ENCODE results near the gene MRPL20. TPM values are rescaled to one million over a fixed set of nuclear protein-coding genes. Genes with fewer than 3 reads are reported as not detected.

Gene MRPL20
- total and polyA plus RNA-seq, 9 of the 15 experiments (the other 6 are each of a cell fraction or from before 2014, with no cell fraction given), result 180 to 671 (median 229) TPM

DNA sequence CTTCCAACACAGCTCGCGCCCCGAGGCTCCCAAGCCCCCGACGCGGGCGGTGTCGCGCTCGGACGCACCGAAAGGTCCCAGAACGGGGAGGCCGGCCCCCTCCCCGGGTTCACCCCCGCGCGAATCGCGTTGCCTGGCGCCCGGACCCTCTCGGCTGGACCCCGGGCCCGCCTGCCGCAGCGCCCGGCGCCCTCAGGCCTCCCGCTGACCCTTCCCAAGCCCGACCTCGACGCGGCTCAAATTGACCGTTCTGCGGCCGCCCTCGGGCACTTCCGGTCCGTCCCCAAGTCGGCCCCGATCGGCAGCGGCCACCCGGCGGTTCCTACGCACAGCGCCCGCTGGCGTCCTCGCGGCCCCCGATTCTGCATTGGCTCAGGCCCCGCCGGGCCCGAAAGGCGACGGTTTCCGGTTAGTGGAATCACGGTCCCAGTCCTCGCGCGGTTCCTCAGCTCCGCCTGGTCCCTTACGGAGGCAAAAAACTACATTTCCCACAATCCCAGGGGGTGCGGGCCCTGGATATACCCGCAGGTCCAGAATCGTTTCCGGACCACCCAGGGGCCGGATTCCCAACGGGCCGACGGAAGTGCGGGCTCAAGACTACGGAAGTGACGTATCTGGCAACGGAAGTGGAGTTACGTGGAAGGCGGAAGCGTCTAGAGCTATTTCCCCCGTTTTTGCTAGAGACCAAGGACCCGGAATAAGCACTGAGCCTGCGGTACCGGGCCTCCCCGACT lies 32.0 kb downstream of the MRPL20 start, which contains the start of gene AURKAIP1 (continued):
- peak in 1 of 2 experiments; percentile 51; a peak in 2 of 4 replicates for TF ChIP-seq HDAC1 (IDR thresholded peaks at IDR 0.05)
- TF ChIP-seq STAG1 (CRISPR knock-in tag; IDR thresholded peaks at IDR 0.05; ENCODE audit: borderline replicate concordance), result no peak
- TF ChIP-seq WHSC1 (IDR thresholded peaks at IDR 0.05; ENCODE audit: low read length), result no peak
- peak; percentile 93 for TF ChIP-seq CCNT2 (IDR thresholded peaks at IDR 0.05; ENCODE audit: borderline replicate concordance, extremely low read depth, insufficient read length, low read depth, low read length)
- TF ChIP-seq, protein P1, sequence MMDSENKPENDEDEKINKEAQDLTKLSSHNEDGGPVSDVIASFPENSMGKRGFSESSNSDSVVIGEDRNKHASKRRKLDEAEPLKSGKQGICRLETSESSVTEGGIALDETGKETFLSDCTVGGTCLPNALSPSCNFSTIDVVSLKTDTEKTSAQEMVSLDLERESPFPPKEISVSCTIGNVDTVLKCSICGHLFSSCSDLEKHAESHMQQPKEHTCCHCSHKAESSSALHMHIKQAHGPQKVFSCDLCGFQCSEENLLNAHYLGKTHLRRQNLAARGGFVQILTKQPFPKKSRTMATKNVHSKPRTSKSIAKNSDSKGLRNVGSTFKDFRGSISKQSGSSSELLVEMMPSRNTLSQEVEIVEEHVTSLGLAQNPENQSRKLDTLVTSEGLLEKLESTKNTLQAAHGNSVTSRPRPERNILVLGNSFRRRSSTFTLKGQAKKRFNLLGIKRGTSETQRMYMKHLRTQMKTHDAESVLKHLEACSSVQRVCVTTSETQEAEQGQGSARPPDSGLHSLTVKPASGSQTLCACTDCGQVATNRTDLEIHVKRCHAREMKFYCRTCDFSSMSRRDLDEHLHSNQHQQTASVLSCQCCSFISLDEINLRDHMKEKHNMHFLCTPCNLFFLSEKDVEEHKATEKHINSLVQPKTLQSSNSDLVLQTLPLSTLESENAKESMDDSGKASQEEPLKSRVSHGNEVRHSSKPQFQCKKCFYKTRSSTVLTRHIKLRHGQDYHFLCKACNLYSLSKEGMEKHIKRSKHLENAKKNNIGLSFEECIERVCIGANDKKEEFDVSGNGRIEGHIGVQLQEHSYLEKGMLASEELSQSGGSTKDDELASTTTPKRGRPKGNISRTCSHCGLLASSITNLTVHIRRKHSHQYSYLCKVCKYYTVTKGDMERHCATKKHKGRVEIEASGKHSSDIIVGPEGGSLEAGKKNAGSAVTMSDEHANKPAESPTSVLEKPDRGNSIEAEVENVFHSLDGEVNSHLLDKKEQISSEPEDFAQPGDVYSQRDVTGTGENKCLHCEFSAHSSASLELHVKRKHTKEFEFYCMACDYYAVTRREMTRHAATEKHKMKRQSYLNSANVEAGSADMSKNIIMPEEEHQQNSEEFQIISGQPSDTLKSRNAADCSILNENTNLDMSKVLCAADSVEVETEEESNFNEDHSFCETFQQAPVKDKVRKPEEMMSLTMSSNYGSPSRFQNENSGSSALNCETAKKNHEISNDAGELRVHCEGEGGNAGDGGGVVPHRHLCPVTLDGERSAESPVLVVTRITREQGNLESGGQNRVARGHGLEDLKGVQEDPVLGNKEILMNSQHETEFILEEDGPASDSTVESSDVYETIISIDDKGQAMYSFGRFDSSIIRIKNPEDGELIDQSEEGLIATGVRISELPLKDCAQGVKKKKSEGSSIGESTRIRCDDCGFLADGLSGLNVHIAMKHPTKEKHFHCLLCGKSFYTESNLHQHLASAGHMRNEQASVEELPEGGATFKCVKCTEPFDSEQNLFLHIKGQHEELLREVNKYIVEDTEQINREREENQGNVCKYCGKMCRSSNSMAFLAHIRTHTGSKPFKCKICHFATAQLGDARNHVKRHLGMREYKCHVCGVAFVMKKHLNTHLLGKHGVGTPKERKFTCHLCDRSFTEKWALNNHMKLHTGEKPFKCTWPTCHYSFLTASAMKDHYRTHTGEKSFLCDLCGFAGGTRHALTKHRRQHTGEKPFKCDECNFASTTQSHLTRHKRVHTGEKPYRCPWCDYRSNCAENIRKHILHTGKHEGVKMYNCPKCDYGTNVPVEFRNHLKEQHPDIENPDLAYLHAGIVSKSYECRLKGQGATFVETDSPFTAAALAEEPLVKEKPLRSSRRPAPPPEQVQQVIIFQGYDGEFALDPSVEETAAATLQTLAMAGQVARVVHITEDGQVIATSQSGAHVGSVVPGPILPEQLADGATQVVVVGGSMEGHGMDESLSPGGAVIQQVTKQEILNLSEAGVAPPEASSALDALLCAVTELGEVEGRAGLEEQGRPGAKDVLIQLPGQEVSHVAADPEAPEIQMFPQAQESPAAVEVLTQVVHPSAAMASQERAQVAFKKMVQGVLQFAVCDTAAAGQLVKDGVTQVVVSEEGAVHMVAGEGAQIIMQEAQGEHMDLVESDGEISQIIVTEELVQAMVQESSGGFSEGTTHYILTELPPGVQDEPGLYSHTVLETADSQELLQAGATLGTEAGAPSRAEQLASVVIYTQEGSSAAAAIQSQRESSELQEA (IDR thresholded peaks at IDR 0.05; ENCODE audit: low read depth), result no peak
- TF ChIP-seq, protein P2, sequence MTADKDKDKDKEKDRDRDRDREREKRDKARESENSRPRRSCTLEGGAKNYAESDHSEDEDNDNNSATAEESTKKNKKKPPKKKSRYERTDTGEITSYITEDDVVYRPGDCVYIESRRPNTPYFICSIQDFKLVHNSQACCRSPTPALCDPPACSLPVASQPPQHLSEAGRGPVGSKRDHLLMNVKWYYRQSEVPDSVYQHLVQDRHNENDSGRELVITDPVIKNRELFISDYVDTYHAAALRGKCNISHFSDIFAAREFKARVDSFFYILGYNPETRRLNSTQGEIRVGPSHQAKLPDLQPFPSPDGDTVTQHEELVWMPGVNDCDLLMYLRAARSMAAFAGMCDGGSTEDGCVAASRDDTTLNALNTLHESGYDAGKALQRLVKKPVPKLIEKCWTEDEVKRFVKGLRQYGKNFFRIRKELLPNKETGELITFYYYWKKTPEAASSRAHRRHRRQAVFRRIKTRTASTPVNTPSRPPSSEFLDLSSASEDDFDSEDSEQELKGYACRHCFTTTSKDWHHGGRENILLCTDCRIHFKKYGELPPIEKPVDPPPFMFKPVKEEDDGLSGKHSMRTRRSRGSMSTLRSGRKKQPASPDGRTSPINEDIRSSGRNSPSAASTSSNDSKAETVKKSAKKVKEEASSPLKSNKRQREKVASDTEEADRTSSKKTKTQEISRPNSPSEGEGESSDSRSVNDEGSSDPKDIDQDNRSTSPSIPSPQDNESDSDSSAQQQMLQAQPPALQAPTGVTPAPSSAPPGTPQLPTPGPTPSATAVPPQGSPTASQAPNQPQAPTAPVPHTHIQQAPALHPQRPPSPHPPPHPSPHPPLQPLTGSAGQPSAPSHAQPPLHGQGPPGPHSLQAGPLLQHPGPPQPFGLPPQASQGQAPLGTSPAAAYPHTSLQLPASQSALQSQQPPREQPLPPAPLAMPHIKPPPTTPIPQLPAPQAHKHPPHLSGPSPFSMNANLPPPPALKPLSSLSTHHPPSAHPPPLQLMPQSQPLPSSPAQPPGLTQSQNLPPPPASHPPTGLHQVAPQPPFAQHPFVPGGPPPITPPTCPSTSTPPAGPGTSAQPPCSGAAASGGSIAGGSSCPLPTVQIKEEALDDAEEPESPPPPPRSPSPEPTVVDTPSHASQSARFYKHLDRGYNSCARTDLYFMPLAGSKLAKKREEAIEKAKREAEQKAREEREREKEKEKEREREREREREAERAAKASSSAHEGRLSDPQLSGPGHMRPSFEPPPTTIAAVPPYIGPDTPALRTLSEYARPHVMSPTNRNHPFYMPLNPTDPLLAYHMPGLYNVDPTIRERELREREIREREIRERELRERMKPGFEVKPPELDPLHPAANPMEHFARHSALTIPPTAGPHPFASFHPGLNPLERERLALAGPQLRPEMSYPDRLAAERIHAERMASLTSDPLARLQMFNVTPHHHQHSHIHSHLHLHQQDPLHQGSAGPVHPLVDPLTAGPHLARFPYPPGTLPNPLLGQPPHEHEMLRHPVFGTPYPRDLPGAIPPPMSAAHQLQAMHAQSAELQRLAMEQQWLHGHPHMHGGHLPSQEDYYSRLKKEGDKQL (CRISPR knock-in tag; IDR thresholded peaks at IDR 0.05; ENCODE audit: borderline replicate concordance), result no peak
- TF ChIP-seq, protein P3, sequence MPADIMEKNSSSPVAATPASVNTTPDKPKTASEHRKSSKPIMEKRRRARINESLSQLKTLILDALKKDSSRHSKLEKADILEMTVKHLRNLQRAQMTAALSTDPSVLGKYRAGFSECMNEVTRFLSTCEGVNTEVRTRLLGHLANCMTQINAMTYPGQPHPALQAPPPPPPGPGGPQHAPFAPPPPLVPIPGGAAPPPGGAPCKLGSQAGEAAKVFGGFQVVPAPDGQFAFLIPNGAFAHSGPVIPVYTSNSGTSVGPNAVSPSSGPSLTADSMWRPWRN (IDR thresholded peaks at IDR 0.05; ENCODE audit: low read depth), result no peak
- TF ChIP-seq, protein P4, sequence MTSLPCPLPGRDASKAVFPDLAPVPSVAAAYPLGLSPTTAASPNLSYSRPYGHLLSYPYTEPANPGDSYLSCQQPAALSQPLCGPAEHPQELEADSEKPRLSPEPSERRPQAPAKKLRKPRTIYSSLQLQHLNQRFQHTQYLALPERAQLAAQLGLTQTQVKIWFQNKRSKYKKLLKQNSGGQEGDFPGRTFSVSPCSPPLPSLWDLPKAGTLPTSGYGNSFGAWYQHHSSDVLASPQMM (CRISPR knock-in tag; IDR thresholded peaks at IDR 0.05), result no peak
- no peak for TF ChIP-seq NFE2L1 (tag; IDR thresholded peaks at IDR 0.05; ENCODE audit: borderline replicate concordance, low read depth)
- TF ChIP-seq ZNF354B (CRISPR knock-in tag; IDR thresholded peaks at IDR 0.05), result peak; percentile 34; the same call in 1 of the 2 replicates
